Uterus (tissue), 4 donors: ENCODE results near the gene LNX2. TPM values are rescaled to one million over a fixed set of nuclear protein-coding genes. Genes with fewer than 3 reads are reported as not detected.
"Not testable (repeated sequence)": the region's sequence is repeated elsewhere in the genome, so short reads cannot be mapped to it uniquely, and the experiment has no call there.

Experiments used
- DNase-seq, 2 donors: peaks; one replicate each; pipeline ENCODE4 v3.0.0-alpha.2; 2019 to 2020
- H3K27ac ChIP-seq, 2 donors: fragments of 200-600 bp; sonication (generic); 1 replicate in 1 of 2; 2 replicates in 1 of 2; pipeline ENCODE4 v1.5.1; 2016 to 2018
- H3K27me3 ChIP-seq, 2 donors: fragments of 200-600 bp; sonication (generic); one replicate each; pipeline ENCODE4 v1.5.1; 2018 to 2019; ENCODE audit warnings: control low read depth in 1 of 2
- H3K36me3 ChIP-seq, 2 donors: fragments of 200-600 bp; sonication (generic); one replicate each; pipeline ENCODE4 v1.5.1; 2019; ENCODE audit warnings: control low read depth in 1 of 2
- H3K4me1 ChIP-seq, 2 donors: fragments of 200-600 bp; sonication (generic); one replicate each; pipeline ENCODE4 v1.5.1; 2018 to 2019; ENCODE audit warnings: control low read depth in 1 of 2
- H3K4me3 ChIP-seq, 2 donors: fragments of 200-600 bp; sonication (generic); 1 replicate in 1 of 2; 2 replicates in 1 of 2; pipeline ENCODE4 v1.5.1; 2018 to 2019; ENCODE audit warnings: mild to moderate bottlenecking in 1 of 2
- H3K9me3 ChIP-seq, 2 donors: fragments of 200-600 bp; sonication (generic); one replicate each; pipeline ENCODE4 v1.5.1; 2019; ENCODE audit warnings: control low read depth in 1 of 2
- CTCF ChIP-seq, 4 experiments: fragments of 200-600 bp in 2 of 4; fragments of 450-650 bp in 2 of 4; sonication (generic) in 2 of 4; IDR thresholded peaks; one replicate each; pipeline ENCODE4 v1.5.1; 2016 to 2019; ENCODE audit warnings: antibody characterized with exemption in 4 of 4, mild to moderate bottlenecking in 2 of 4, moderate library complexity in 1 of 4
- POLR2A ChIP-seq, 2 donors: fragments of 450-650 bp; IDR thresholded peaks; one replicate each; pipeline ENCODE4 v1.6.1; 2016; ENCODE audit warnings: antibody characterized with exemption in 2 of 2, mild to moderate bottlenecking in 1 of 2, moderate library complexity in 1 of 2
- intact Hi-C: fragments of 100-400 bp; cut with DNase I; formaldehyde crosslinking; loops from one replicate; pipeline ENCODE4 v1.15.1; 2023; ENCODE audit warnings: low total_unique reads
- total RNA-seq, 4 donors: library from RNA; depleted of rRNA in 3 of 4; stranded (reverse); fragments of >200 nt in 3 of 4; gene quantifications; one replicate each; pipeline versions ENCODE4 v1.1.0 to v1.2.4, GENCODE V29; 2014 to 2023
- donor health status: DM: yes; HTN: yes; CAD: no.

Gene LNX2
- total RNA-seq, 4 donors from 2014 or later: 1.5 to 13.2 (median 8.2) TPM

- no peak overlapping the region for H3K27ac ChIP-seq
- H3K27me3 ChIP-seq: no peaks in the 10 kb centered on the region
- no peaks in the 10 kb centered on the region for H3K36me3 ChIP-seq
- TF ChIP-seq CTCF (IDR thresholded peaks at IDR 0.05) (no peak), POLR2A (IDR thresholded peaks at IDR 0.05) (no peak)
- intact Hi-C loops: no loop called here
- no peak overlapping the region for H3K4me3 ChIP-seq
- no peak for DNase-seq
- H3K4me1 ChIP-seq: no peaks in the 10 kb centered on the region
- H3K9me3 ChIP-seq: no peaks in the 10 kb centered on the region
These were observed 10.8 kb upstream of the LNX2 start for GRCh38 chr13:27631156-27631555.

GRCh38 chr13:27628766-27629165, 8.4 kb upstream of the LNX2 start:
- H3K36me3 ChIP-seq: not testable (repeated sequence)

GRCh38 chr13:27628081-27628480, 7.8 kb upstream of the LNX2 start:
- intact Hi-C loops: no loop called here
- H3K27me3 ChIP-seq: no peaks in the 10 kb centered on the region

More at GRCh38 chr13:27628766-27629165, 8.4 kb upstream of the LNX2 start:
- H3K4me1 ChIP-seq, H3K27ac ChIP-seq, H3K9me3 ChIP-seq, intact Hi-C loops, H3K27me3 ChIP-seq, H3K4me3 ChIP-seq, DNase-seq: not testable (repeated sequence)

GRCh38 chr13:27627380-27627779, 7.1 kb upstream of the LNX2 start:
- no peak for TF ChIP-seq POLR2A (IDR thresholded peaks at IDR 0.05)
- no peak for TF ChIP-seq CTCF (IDR thresholded peaks at IDR 0.05)
- H3K9me3 ChIP-seq: no peaks in the 10 kb centered on the region
- DNase-seq: no peak
- no peaks in the 10 kb centered on the region for H3K27me3 ChIP-seq
- no peaks in the 10 kb centered on the region for H3K36me3 ChIP-seq
- H3K4me1 ChIP-seq: no peaks in the 10 kb centered on the region
- H3K4me3 ChIP-seq: no peak overlapping the region
- H3K27ac ChIP-seq: no peak overlapping the region
- intact Hi-C loops: no loop called here

More at GRCh38 chr13:27628081-27628480, 7.8 kb upstream of the LNX2 start:
- Histone ChIP-seq H3K4me1 (no peaks in the 10 kb centered on the region), H3K9me3 (no peaks in the 10 kb centered on the region), H3K4me3 (no peak overlapping the region), H3K36me3 (no peaks in the 10 kb centered on the region), H3K27ac (no peak overlapping the region)
- DNase-seq: no peak
- TF ChIP-seq CTCF (IDR thresholded peaks at IDR 0.05) (no peak), POLR2A (IDR thresholded peaks at IDR 0.05) (no peak)

GRCh38 chr13:27625839-27626238, 5.5 kb upstream of the LNX2 start:
- TF ChIP-seq CTCF (IDR thresholded peaks at IDR 0.05) (no peak), POLR2A (IDR thresholded peaks at IDR 0.05) (no peak)
- intact Hi-C loops: no loop called here
- Histone ChIP-seq H3K9me3 (no peaks in the 10 kb centered on the region), H3K36me3 (no peaks in the 10 kb centered on the region), H3K27ac (no peak overlapping the region), H3K4me3 (no peak overlapping the region), H3K4me1 (no peaks in the 10 kb centered on the region), H3K27me3 (no peaks in the 10 kb centered on the region)
- DNase-seq: no peak

GRCh38 chr13:27624071-27624470, 3.7 kb upstream of the LNX2 start:
- H3K36me3 ChIP-seq: no peaks in the 10 kb centered on the region
- H3K4me3 ChIP-seq: no peak overlapping the region
- no peak overlapping the region for H3K27ac ChIP-seq
- intact Hi-C loops: no loop called here
- TF ChIP-seq CTCF (IDR thresholded peaks at IDR 0.05) (no peak), POLR2A (IDR thresholded peaks at IDR 0.05) (no peak)
- H3K27me3 ChIP-seq: no peaks in the 10 kb centered on the region
- no peaks in the 10 kb centered on the region for H3K9me3 ChIP-seq
- H3K4me1 ChIP-seq: no peaks in the 10 kb centered on the region
- DNase-seq: no peak
